ENCODE measurements around the gene PRDM12. TPM values are rescaled to one million over a fixed set of nuclear protein-coding genes. Genes with fewer than 3 reads are reported as not detected.

PRDM12 gene
- total RNA-seq, 3 donors from 2014 or later: not detected

GRCh38 chr9:130728721-130729120, 64.3 kb downstream of the PRDM12 start:
- no peak for TF ChIP-seq POLR2AphosphoS5 (IDR thresholded peaks at IDR 0.05)
- no peak for TF ChIP-seq CTCF (IDR thresholded peaks at IDR 0.05)
- no peak for TF ChIP-seq POLR2A (IDR thresholded peaks at IDR 0.05)
- Histone ChIP-seq H3K4me3 (no peak overlapping the region), H3K27ac (no peak overlapping the region), H3K4me1 (peaks cover 0 to 6% of the 10 kb centered on the region in 2 donors), H3K36me3 (no peaks in the 10 kb centered on the region), H3K27me3 (no peaks in the 10 kb centered on the region), H3K9me3 (no peaks in the 10 kb centered on the region)
- no peak for DNase-seq (ENCODE audit: low spot score in 2 of 2)
- intact Hi-C loops (cut with DNase I; ENCODE audit: low total_unique reads): no loop called here

GRCh38 chr9:130729145-130729544, 64.8 kb downstream of the PRDM12 start:
- no peak for TF ChIP-seq CTCF (IDR thresholded peaks at IDR 0.05)
- no peak for TF ChIP-seq POLR2AphosphoS5 (IDR thresholded peaks at IDR 0.05)
- TF ChIP-seq POLR2A (IDR thresholded peaks at IDR 0.05): no peak
- Histone ChIP-seq H3K27me3 (no peaks in the 10 kb centered on the region), H3K4me3 (no peak overlapping the region), H3K27ac (no peak overlapping the region), H3K9me3 (no peaks in the 10 kb centered on the region), H3K4me1 (peaks cover 0 to 6% of the 10 kb centered on the region in 2 donors), H3K36me3 (no peaks in the 10 kb centered on the region)
- intact Hi-C loops (cut with DNase I; ENCODE audit: low total_unique reads): no loop called here
- DNase-seq (ENCODE audit: low spot score in 2 of 2): no peak

GRCh38 chr9:130731355-130731754, 67.0 kb downstream of the PRDM12 start:
- intact Hi-C loops (cut with DNase I; ENCODE audit: low total_unique reads): no loop called here
- H3K4me1 ChIP-seq: peaks cover 0 to 6% of the 10 kb centered on the region in 2 donors
- H3K27ac ChIP-seq: no peak overlapping the region
- DNase-seq (ENCODE audit: low spot score in 2 of 2): no peak
- H3K36me3 ChIP-seq: no peaks in the 10 kb centered on the region
- H3K27me3 ChIP-seq: no peaks in the 10 kb centered on the region
- no peaks in the 10 kb centered on the region for H3K9me3 ChIP-seq
- no peak for TF ChIP-seq CTCF (IDR thresholded peaks at IDR 0.05)
- no peak for TF ChIP-seq POLR2A (IDR thresholded peaks at IDR 0.05)
- TF ChIP-seq POLR2AphosphoS5 (IDR thresholded peaks at IDR 0.05): no peak
- no peak overlapping the region for H3K4me3 ChIP-seq

GRCh38 chr9:130732136-130732535, 67.7 kb downstream of the PRDM12 start:
- Histone ChIP-seq H3K36me3 (no peaks in the 10 kb centered on the region), H3K27ac (peak overlapping the region; percentile 56 to 61), H3K9me3 (no peaks in the 10 kb centered on the region), H3K4me1 (peaks cover 0 to 6% of the 10 kb centered on the region in 2 donors), H3K27me3 (no peaks in the 10 kb centered on the region), H3K4me3 (no peak overlapping the region)
- TF ChIP-seq CTCF (IDR thresholded peaks at IDR 0.05) (no peak), POLR2AphosphoS5 (IDR thresholded peaks at IDR 0.05) (no peak), POLR2A (IDR thresholded peaks at IDR 0.05) (no peak)
- DNase-seq (ENCODE audit: low spot score in 2 of 2): no peak
- intact Hi-C loops (cut with DNase I; ENCODE audit: low total_unique reads): no loop called here

Other genes with a start within 250 kb of the PRDM12 start
- gene ASS1, start 219.6 kb upstream of the PRDM12 start, total RNA-seq: 100 to 1,000 TPM; 167 to 514 (median 190) TPM
- gene FUBP3, start 85.0 kb upstream of the PRDM12 start, total RNA-seq: 10 to 100 TPM; 36.6 to 42.6 (median 38.7) TPM
- 10 to 100 TPM; 17.8 to 32.2 (median 30.2) TPM for gene EXOSC2, start 29.2 kb downstream of the PRDM12 start, total RNA-seq
- 10 to 100 TPM; 43.6 to 72.8 (median 67.4) TPM for gene ABL1, start 170.7 kb downstream of the PRDM12 start, total RNA-seq
- gene QRFP, start 232.2 kb downstream of the PRDM12 start, total RNA-seq: not detected

Measured in breast epithelium (tissue), 4 donors.